Measurements from ENCODE around the gene GGT6. TPM values are rescaled to one million over a fixed set of nuclear protein-coding genes. Genes with fewer than 3 reads are reported as not detected.
A peak's percentile ranks its signal among the peaks of the same experiment; 100 is the strongest.

The GGT6 gene
- total RNA-seq, 1 experiment from 2014 or later, result not detected

DNA sequence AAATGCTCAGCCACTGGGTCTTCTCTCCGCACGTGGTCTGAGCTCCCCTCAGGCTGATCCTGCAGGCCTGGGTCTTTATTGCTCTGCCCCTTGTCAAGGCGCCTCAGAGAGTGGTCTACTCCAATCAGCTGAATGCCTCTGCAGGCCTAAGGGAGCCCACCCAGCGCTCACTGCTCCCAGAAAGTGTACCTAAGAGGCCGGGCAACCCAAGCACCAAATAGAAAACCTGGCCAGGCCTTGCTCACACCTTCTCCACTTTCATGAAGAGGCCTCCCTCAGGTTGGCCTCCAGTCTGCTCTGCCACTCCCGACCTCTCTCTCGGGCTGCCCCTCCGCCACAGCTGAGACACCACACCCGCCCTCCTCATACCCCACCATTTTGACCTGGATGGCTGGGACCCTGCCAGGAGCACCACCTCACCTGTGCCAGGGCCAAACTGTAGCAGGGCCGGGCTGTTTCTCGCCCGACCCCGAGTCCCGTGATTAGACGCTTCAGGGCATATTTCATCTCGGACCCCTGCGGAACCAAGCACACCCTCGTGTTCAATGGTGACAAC lies 5.9 kb downstream of the GGT6 start:
- intact Hi-C loops (cut with micrococcal nuclease), result no loop called here
- Histone ChIP-seq H3K27ac (ENCODE audit: low read length) (peak overlapping the region; percentile 51), H3K4me2 (ENCODE audit: low read length) (peak overlapping the region; percentile 98), H3F3A (ENCODE audit: low read length, unreplicated experiment) (no peaks in the 10 kb centered on the region), H4K20me1 (ENCODE audit: low read length) (no peaks in the 10 kb centered on the region), H3K4me3 (ENCODE audit: low read length) (peak overlapping the region; percentile 98), H2AFZ (ENCODE audit: low read length) (peak overlapping the region; percentile 75), H3K79me2 (ENCODE audit: low read length) (peaks cover 45% of the 10 kb centered on the region), H3K27me3 (ENCODE audit: low read length) (no peaks in the 10 kb centered on the region), H3K4me1 (ENCODE audit: insufficient read depth, low read length) (peaks cover 9% of the 10 kb centered on the region; the same call in 1 of the 2 replicates), H3K36me3 (ENCODE audit: low read depth, low read length) (peaks cover 36% of the 10 kb centered on the region; the same call in 1 of the 2 replicates), H3K9me3 (ENCODE audit: low read length) (no peaks in the 10 kb centered on the region), H3K9ac (ENCODE audit: low read length) (peak overlapping the region; percentile 99), H3K9me2 (replicated peaks; ENCODE audit: low read length) (no peaks in the 10 kb centered on the region)
- POLR2A ChIA-PET (ENCODE audit: unreplicated experiment), result no interaction called here
- CTCF ChIA-PET, result no interaction called here
- no TSS peak for BruUV-seq (replicated peaks)
- TF ChIP-seq, protein P1, sequence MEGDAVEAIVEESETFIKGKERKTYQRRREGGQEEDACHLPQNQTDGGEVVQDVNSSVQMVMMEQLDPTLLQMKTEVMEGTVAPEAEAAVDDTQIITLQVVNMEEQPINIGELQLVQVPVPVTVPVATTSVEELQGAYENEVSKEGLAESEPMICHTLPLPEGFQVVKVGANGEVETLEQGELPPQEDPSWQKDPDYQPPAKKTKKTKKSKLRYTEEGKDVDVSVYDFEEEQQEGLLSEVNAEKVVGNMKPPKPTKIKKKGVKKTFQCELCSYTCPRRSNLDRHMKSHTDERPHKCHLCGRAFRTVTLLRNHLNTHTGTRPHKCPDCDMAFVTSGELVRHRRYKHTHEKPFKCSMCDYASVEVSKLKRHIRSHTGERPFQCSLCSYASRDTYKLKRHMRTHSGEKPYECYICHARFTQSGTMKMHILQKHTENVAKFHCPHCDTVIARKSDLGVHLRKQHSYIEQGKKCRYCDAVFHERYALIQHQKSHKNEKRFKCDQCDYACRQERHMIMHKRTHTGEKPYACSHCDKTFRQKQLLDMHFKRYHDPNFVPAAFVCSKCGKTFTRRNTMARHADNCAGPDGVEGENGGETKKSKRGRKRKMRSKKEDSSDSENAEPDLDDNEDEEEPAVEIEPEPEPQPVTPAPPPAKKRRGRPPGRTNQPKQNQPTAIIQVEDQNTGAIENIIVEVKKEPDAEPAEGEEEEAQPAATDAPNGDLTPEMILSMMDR (conservative IDR thresholded peaks at IDR 0.05; ENCODE audit: low read depth, low read length), result no peak
- TF ChIP-seq EZH2phosphoT487 (IDR thresholded peaks at IDR 0.05; ENCODE audit: borderline replicate concordance, low read length) (no peak), EZH2 (IDR thresholded peaks at IDR 0.05; ENCODE audit: low read length, unreplicated experiment) (no peak)
- DNase-seq (no peak), ATAC-seq (no peak; the same call in 1 of the 2 replicates)

GRCh38 chr17:4553669-4554068 lies 6.7 kb downstream of the GGT6 start:
- Histone ChIP-seq H3K4me3 (ENCODE audit: low read length) (peak overlapping the region; percentile 98), H3K27me3 (ENCODE audit: low read length) (no peaks in the 10 kb centered on the region), H3K9me2 (replicated peaks; ENCODE audit: low read length) (no peaks in the 10 kb centered on the region), H3K79me2 (ENCODE audit: low read length) (peaks cover 45% of the 10 kb centered on the region), H3K4me2 (ENCODE audit: low read length) (peak overlapping the region; percentile 98), H3F3A (ENCODE audit: low read length, unreplicated experiment) (no peaks in the 10 kb centered on the region), H4K20me1 (ENCODE audit: low read length) (no peaks in the 10 kb centered on the region), H3K9me3 (ENCODE audit: low read length) (no peaks in the 10 kb centered on the region), H3K9ac (ENCODE audit: low read length) (peak overlapping the region; percentile 99), H3K27ac (ENCODE audit: low read length) (no peak overlapping the region), H3K36me3 (ENCODE audit: low read depth, low read length) (peaks cover 42% of the 10 kb centered on the region; the same call in 1 of the 2 replicates), H3K4me1 (ENCODE audit: insufficient read depth, low read length) (peaks cover 9% of the 10 kb centered on the region; the same call in 1 of the 2 replicates), H2AFZ (ENCODE audit: low read length) (no peak overlapping the region)
- DNase-seq (no peak), ATAC-seq (no peak)
- ChIA-PET CTCF (no interaction called here), POLR2A (ENCODE audit: unreplicated experiment) (no interaction called here)
- intact Hi-C loops (cut with micrococcal nuclease), result no loop called here
- BruUV-seq (replicated peaks), result no TSS peak
- no peak for TF ChIP-seq EZH2 (IDR thresholded peaks at IDR 0.05; ENCODE audit: low read length, unreplicated experiment)
- TF ChIP-seq, protein P1 (conservative IDR thresholded peaks at IDR 0.05; ENCODE audit: low read depth, low read length), result no peak
- no peak for TF ChIP-seq EZH2phosphoT487 (IDR thresholded peaks at IDR 0.05; ENCODE audit: borderline replicate concordance, low read length)

- peaks cover 45% of the 10 kb centered on the region; the same call in 1 of the 2 replicates for H3K36me3 ChIP-seq (ENCODE audit: low read depth, low read length)
- no peaks in the 10 kb centered on the region for H3K9me2 ChIP-seq (replicated peaks; ENCODE audit: low read length)
- no peak for DNase-seq
- no peak overlapping the region for H2AFZ ChIP-seq (ENCODE audit: low read length)
- H3K9ac ChIP-seq (ENCODE audit: low read length), result no peak overlapping the region
- no peak overlapping the region for H3K4me2 ChIP-seq (ENCODE audit: low read length)
- ChIA-PET CTCF (no interaction called here), POLR2A (ENCODE audit: unreplicated experiment) (no interaction called here)
- H3F3A ChIP-seq (ENCODE audit: low read length, unreplicated experiment), result no peaks in the 10 kb centered on the region
- H3K9me3 ChIP-seq (ENCODE audit: low read length), result no peaks in the 10 kb centered on the region
- no peak for ATAC-seq
- H3K4me3 ChIP-seq (ENCODE audit: low read length), result no peak overlapping the region
- intact Hi-C loops (cut with micrococcal nuclease), result no loop called here
- peaks cover 9% of the 10 kb centered on the region; the same call in 1 of the 2 replicates for H3K4me1 ChIP-seq (ENCODE audit: insufficient read depth, low read length)
- BruUV-seq (replicated peaks), result no TSS peak
- peaks cover 45% of the 10 kb centered on the region for H3K79me2 ChIP-seq (ENCODE audit: low read length)
- no peaks in the 10 kb centered on the region for H4K20me1 ChIP-seq (ENCODE audit: low read length)
- H3K27ac ChIP-seq (ENCODE audit: low read length), result no peak overlapping the region
- no peaks in the 10 kb centered on the region for H3K27me3 ChIP-seq (ENCODE audit: low read length)
- TF ChIP-seq EZH2phosphoT487 (IDR thresholded peaks at IDR 0.05; ENCODE audit: borderline replicate concordance, low read length), result no peak
- no peak for TF ChIP-seq EZH2 (IDR thresholded peaks at IDR 0.05; ENCODE audit: low read length, unreplicated experiment)
- TF ChIP-seq, protein P1 (conservative IDR thresholded peaks at IDR 0.05; ENCODE audit: low read depth, low read length), result no peak
These were observed 8.4 kb downstream of the GGT6 start for GRCh38 chr17:4551796-4552525.

Measured in PC-3 (cell line).